Stimulated activated CD4-positive, alpha-beta T cell treated with anti-CD3 and anti-CD28 coated beads, Interleukin-15, amount 100 ng/mL, for 1 hour (primary cell): ENCODE data around the gene ZNF646.

Experiments
- DNase-seq, 2 donors: peaks; one replicate each; pipeline ENCODE4 v3.0.0-alpha.2; 2020; ENCODE audit warnings: low read depth in 1 of 2, low spot score in 1 of 2

ZNF646 gene

DNA sequence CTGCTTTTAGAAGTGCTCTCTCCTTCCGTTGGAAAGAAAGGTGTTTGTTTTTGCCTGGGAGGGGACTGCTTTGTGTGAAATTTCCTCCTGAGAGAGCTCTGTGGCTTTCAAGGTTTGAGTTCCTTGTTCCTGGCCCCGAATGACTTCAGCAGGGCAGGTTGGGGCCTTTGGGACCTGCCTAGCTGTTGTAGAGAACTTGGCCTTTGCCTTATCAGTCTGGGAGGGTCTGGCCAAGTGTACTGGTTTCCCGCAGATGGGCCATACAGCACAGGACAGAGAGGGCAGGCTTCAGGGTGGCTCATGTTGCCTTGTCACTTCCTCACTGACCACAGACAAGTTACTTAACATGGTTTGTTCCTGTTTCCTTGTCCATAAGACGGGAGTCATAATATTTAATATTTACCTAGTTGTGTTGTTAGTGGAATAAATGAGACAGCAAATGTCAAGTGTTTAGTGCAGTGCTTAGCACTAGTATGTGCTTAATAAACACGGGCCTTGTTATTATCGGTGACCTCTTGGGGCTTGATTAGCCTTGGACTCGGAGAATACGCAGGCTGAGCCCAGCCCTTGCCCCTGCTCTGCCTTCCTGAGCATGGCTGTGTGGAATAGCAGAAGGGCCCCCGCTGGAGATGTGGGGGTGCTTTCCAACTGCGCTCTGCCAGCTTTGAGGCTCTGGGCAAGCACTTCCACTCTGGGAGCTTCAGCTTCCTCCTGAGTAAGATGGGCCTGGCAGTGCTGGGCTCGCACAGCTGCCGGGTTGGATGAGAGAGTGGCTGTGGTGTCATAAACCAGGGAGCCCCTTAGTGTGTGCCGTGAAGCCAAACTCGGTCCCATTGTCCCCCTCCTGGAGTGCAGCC, 54.7 kb downstream of the ZNF646 start:
- no peak for DNase-seq

DNA sequence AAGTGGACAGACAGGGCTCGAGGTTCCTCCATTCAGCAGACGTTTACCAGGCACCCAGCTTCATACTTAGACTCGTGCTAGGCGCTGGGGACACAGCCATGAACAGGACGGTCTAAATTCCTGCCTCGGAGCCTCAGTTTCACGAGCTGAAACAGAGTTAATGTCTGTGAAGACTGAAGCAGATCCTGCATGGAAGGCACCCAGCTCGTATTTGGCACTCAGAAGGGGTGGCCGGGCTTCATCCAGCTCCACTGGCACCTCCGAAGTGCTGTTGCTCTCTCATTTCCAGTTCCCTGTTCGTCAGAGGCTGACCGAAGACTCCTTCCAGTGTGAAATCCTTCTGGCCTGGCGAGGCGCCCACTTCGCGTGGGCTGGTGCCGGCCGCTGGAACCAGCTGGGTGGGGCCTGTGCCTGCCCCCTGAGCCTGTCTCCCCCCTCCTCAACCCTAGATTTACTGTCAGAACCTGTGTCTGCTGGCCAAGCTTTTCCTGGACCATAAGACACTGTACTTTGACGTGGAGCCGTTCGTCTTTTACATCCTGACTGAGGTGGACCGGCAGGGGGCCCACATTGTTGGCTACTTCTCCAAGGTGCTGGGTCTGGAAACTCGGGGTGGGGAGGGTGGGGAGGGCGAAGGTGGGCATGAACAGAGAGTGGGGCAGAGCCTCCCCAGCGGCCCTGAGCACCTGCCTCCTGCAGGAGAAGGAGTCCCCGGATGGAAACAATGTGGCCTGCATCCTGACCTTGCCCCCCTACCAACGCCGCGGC, 55.5 kb downstream of the ZNF646 start:
- no peak for DNase-seq

DNA sequence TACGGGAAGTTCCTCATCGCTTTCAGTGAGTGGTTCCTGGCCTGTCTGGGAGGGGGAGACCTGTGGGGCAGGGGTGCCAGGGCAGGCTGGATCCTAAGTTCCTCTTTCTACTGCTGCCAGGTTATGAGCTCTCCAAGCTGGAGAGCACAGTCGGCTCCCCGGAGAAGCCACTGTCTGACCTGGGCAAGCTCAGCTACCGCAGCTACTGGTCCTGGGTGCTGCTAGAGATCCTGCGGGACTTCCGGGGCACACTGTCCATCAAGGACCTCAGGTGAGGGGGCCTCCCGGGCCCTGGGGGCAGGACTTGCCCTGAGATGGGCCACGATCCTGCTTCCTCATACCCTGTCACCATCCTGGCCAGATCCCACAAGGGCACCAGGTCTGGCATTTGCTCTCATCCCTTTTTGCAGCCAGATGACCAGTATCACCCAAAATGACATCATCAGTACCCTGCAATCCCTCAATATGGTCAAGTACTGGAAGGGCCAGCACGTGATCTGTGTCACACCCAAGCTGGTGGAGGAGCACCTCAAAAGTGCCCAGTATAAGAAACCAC, 56.2 kb downstream of the ZNF646 start:
- no peak for DNase-seq

DNA sequence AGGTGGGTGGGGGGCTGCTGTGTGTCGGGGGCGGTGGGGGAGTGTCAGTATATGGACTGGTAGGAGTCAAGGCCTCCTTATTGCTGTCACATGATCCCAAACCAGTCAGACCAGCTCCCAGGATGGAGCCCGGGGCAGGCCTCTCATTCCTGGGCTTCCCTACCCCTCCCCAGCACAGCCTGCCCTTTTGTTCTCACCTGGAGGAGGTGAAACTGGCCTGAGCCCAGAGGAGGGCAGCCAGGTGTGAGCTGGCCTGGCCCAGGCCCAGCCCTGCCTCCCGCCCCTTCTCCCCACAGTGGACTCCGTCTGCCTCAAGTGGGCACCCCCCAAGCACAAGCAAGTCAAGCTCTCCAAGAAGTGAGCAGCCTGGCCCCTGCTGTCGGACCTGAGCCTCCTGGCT, 56.7 kb downstream of the ZNF646 start:
- DNase-seq = no peak

DNA sequence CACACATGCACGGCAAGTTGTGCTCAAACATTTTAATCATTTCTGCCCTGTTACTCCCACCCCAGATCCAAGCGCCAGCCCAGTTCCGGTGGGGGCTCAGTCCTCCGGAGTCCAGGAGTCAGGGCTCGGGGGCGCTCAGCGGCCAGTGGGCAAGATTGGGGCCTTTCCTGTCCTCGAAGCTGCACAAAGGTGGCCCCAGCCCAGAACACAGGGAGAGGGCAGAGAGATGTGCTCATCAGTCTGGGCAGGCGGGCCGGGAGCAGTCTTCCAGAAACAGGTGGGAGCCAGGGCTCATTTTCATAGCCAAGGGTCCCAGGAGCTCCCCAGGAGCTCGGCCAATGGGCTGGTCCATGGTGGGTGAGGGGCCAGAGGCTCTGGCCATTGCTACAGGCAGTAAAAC, 57.2 kb downstream of the ZNF646 start:
- DNase-seq = no peak

DNA sequence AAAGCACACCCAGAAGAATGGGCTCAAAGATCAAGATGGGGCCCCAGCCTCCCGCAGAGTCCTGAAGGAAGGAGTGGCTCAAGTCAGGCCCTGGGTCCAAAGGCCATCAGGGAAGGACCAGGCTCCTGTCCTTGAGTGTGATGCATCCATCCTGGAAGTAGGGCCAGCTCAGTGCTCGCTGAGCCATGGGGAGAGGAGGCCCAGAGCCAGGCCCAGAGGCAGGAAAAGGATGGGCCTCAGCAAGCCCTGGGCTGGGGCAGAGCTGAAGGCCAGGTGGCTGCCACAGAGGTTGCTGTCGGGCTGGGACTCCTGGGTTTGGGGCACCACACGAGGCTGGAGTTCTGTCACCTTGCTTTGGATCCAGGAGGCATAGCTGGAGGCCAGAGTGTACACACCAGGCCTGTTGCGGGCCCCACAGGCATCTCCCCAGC, 57.6 kb downstream of the ZNF646 start:
- no peak for DNase-seq

DNA sequence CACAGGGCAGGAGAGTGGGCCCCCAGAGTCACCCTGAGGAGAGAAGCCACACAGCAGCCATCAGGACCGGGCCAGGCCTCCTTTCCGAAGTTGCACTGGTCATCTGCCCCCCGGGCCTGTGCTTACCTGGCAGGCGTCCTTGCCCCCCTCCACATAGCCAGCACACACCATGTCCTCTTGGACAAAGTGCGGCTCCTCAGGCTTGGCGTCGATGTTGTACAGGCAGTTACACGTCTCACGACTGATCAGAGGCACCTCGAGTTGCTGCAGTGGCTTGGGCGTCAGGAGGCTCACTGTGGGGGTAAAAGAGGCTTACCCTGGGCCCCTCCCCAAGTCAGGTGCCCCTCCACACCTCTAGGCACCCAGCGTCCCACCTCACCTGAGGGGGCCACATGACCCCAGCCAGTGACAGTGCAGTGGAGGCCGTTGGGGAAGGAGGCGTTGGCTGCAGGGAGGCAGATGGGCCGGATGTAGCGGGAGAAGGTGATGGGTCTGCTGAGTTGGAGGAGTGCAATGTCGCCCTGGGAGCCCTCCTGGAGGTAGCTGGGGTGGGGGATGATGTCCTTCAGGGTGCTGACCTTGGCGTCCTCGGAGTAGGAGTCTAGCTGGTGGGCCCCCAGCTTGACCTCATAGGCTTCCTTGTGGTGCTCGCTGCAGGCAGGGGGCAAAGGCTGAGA, 58.2 kb downstream of the ZNF646 start:
- DNase-seq = no peak

DNA sequence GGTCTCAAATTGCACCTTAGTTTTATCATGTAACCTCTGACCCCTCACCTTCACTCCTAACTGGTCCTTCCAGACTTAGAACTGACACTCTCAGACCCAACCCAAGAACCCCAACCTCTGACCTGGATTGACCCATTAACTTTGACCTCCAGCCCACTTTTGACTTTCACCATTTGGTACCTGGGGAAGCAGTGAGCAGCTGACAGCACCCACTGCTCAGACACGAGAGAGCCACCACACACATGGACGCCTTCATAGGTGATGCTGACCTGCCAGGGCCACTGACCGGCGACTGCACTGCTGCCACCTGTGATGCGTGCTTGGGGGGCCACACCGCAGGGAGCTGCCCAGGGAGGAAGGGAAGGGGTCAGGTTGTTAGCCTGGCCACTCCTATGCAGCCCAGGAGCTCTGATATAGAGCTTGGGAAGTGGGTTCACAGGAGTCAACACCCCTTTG, 58.9 kb downstream of the ZNF646 start:
- no peak for DNase-seq
